CD4-positive, alpha-beta T cell treated with Interleukin-6 for 4 hours (primary cell): ENCODE data around the gene CCBE1.

Source experiments
- DNase-seq: peaks from one replicate; pipeline ENCODE4 v3.0.0-alpha.2; 2020; ENCODE audit warnings: mixed read lengths

Gene CCBE1

GRCh38 chr18:59432803-59433597, 264.2 kb downstream of the CCBE1 start:
- no peak for DNase-seq

DNA sequence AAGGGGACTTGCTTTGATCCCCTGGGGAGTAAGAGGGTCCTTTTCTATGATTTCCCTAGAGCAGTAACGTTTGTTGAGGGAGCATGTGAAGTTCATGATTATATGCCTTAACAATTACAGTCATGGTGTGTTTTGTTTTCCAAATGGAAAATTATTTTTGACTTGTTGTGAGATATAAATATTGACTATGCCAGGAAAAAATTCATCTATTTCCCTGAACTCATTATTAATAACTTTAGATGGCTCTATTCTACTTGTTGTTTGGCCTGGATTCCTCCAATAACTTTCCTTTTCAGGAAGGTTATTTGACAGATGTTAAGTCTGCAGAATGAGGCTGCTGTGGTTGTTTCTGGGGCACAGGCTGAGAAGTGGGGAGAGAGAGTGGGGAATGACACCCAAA, 266.1 kb downstream of the CCBE1 start:
- no peak for DNase-seq

DNA sequence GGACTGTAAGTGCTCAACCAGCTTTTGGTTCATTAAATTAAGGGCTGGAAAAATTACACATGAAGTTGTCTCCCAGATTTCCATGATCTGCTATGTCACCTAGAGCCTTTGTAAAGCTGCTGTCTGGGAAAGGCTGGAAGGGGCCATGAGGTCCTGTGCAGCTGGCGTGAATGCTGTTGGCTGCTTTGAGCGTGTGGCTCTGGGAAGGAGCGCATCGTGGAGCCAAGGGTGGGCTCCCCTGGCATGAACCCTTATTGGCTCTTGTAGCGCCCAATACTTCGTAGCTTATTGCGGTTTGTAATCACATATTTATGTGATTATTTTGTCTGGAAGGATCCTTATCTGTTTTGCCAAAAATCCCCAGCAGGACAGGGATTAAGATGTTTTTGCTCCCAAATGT, 267.6 kb downstream of the CCBE1 start:
- no peak for DNase-seq

- no peak for DNase-seq
Measured at GRCh38 chr18:59428018-59428417, 269.2 kb downstream of the CCBE1 start.

DNA sequence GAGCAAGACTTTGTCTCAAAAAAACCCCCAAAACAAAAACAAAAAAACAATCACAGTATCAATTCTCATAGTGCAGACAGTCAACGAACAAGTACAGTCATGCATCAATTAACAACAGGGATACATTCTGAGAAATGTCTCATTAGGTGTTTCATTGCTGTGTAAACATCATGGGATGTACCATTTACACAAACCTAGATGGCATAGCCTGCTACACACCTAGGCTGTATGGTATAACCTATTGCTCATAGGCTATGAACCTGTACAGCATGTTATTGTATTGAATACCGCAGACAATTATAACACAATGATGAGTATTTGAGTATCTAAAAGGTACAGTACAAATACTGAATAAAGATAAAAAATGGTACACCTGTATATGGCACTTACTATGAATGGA, 270.4 kb downstream of the CCBE1 start:
- no peak for DNase-seq

DNA sequence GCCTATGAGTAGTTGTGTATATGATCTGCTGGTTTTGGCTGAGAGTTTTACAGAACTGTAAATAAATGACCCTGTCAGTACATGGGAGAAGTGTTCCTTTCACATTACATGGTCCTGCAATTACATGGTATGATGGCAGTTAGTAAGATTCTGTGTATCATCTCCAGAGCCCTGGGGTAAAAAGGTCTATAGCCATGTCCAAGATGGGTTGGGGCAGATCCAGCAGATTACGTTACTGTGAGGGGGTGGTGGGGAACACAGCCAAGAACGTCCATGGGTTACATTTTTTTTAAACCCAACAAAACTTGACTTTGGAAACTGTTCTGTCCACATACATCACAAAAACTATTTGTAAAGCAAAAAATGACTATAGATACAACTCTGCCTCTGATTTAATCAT, 274.0 kb downstream of the CCBE1 start:
- no peak for DNase-seq

DNA sequence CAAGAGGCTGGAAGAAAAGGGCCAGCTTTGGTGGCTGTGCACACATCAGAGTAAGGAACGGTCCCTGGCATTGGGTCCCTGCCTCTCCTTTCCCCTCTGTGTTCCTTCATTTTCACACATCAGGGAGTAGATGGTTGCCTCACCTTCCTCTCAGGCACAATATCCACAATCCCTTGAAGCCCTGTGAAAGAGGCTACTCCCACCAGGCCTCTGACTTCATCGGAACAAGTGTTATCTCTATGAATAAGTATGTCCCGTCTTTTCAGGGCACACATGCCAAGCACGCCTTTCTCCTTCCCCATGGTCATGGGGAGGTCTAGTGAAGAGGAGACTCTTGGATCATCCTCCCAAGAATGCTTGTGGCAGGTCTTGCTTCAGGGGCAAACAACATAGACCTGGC, 277.0 kb downstream of the CCBE1 start:
- DNase-seq = no peak

- DNase-seq = no peak
Measured at GRCh38 chr18:59419386-59419785, 277.8 kb downstream of the CCBE1 start.

GRCh38 chr18:59416818-59417217, 280.4 kb downstream of the CCBE1 start:
- no peak for DNase-seq

DNA sequence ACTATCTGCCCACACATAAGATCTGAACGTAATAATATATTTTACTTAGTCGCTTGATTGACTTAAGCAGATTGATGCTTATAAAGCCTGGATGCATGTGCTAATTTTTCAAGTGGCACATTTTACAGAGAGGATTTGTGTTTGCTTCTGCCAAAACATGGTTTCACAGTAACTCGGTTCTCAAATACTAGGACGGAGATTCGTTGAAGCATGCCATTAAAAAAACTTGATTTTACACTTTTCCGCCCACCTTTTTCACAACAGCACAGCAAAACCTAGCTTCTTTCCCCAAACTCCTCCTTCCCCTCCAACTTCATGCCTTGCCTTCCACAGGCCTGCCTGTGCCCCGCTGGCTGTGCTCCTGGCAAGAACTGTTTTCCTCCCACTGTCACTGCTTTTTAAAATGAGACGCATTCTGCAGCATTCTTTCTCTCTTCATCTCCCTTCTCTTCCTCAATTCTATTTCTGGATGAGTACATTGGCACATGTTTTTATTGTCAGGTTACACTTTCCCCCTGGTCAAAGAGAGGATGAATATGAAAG, 283.0 kb downstream of the CCBE1 start:
- no peak for DNase-seq

DNA sequence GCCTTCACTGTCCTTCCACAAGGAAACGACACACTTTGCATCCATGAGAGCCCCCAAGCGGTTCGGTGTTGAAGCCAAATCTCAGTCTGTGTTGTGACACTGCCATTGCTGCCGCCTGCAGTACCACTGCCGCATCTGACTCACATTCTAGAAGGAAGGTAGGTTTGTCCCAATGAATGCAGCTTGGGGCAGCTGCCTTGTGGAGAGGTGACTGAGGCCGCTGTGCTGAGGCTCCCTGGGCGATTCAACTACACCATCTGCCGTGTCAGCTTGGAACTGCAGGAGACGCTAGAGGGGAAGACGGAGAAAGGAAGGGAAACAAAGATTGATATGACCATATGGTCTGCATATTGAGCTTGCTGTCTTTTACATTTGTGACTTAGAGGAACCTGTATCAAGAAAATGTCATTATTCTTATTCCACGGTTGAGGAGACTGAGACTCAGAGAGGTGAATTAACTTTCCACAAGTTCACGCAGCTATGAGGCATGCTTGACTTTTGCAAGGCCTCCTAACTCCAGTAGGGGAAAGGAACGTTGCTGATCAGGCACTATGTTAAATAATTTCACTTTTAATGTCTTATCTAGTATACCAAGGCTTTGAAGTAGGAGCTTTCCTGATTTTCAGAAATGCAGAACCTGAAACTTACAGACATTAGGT, 294.7 kb downstream of the CCBE1 start:
- DNase-seq = peak; percentile 67

GRCh38 chr18:59400407-59400806, 296.8 kb downstream of the CCBE1 start:
- DNase-seq = no peak

DNA sequence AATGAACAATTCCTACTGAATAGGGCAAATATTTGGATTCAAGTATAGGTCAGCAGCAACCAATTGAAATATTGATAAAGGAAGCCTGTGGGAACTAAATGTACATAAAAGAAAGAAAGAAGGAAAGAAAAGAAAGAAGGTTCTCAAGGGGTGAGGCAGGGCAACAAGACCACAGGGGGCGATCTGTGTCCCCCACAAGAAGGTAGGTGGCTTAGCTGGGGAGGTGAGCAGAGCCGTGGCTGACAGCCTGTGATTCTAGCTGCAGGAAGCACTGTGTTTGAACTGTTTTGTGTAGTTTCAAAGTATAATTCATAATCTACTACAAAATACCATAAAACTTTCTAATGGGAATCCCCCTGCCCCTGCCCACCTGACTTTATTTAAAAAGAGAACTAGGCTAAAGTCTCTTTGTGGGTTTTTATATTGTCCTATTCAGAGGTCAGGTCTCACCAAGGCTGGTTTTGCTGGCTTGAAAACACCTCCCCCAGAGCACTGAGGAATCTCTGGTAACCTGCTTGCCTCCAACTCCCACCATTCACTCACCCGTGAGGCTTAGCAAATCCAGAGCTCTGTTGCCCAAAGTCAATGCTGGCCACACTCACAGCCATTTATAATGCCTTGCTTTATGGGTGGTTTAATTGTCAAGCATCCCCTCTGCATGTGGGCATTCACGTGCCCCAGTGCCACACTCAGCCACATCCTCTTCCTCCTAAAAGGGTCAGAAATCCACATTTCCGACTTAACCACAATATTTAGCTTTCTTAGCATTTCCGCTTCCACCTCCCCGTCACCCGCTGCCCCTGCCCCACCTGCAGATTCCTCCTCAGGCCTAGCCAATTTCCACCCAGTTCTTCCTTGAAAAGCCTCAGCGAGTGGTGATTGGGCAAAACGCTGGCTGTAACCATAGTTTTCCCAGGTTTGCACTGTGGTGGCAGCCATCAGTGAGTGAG, 301.7 kb downstream of the CCBE1 start:
- no peak for DNase-seq

- no peak for DNase-seq
Measured at GRCh38 chr18:59393381-59393780, 303.8 kb downstream of the CCBE1 start.

DNA sequence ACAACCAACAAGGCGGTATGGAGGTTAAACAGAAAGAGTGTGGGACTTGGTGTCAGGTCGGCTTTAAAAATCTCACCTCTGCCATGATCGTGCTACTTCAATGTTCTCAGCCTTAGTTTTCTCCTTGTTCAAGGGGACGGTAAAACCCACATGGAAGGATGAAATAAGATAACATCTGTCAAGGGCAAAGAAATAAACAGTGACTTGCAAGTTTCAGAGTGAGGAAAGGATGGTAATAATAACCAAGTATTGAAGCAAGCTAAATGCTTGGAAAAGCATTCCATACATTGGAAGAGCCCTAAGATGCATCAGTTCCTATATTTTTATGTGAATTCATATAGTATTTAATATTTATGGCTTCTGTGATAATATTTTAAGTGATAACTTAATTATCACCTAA, 308.4 kb downstream of the CCBE1 start:
- no peak for DNase-seq

GRCh38 chr18:59387687-59388565, 309.3 kb downstream of the CCBE1 start:
- DNase-seq = no peak

DNA sequence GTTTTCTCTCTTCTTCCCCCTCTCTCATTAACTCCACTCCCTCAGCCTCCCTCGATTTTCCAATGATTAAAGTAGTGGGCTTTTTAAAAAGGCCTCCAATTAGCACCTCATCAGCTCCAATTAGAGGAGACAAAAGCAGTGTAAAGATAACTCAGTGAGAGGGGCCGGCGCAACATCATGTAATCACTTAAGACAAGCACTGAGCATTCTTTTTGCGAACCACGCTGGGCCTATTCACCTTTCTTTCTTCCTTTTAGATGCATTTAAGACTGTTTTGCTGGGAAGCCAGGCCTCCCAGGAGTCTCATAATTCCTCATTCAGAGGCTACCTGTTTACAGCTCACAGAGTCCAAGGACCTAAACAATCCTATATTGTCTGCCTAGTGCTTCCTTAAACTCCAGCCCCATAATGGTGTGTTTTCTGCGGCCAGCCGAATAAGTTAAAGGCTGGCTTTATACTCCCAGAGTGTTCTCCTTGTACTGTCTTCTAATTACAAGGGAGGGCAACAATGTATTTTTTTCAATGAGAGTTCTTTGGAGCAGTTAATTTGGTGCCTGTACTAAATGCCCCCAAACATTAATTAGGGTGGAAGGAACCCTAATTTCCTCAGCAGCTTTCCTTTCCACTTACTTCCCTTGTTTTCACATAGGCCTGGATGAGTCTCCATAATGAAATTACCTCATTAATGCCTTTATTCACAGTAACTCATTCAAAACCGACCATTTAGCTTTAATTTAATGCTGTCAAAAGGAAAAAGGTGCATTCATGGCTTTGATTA, 310.1 kb downstream of the CCBE1 start:
- no peak for DNase-seq

GRCh38 chr18:59385191-59385590, 312.0 kb downstream of the CCBE1 start:
- no peak for DNase-seq

DNA sequence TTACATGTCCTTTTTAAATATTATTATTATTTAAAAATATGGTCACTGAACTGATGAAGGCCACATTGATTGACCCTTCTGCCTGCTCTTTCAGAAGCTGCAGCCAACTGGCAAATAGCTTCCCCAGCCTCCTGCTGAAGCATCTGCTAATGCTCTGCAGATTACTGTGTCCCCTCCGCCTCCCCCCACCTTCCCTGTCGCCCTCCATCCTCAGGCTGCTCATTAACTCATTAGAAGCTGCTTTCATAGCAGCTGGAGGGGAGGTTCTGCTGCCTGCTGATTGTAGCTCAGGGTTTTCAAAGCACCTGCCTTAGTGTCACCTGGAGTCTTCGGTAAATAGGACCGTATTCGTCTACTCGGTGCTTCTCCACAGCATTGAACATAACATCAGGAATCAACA, 313.4 kb downstream of the CCBE1 start:
- no peak for DNase-seq

DNA sequence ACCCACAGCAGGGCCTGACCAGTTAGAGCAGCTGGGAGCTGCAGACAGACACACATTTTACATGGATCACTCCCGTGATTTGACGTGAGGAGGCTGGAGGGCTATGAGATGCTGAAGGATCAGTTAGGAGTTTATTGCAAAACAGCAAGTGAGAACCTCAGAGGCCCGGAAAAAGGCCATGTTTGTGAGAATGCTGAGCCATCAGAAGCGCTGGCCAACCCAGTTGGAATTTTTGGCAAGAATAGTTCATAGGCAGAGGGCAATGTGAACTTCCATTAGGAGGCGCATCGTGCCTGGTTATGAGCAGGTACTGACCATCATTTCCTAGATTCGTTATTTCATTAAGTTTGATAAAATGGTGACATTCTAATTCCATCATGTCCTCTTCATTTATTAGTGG, 314.8 kb downstream of the CCBE1 start:
- no peak for DNase-seq

DNA sequence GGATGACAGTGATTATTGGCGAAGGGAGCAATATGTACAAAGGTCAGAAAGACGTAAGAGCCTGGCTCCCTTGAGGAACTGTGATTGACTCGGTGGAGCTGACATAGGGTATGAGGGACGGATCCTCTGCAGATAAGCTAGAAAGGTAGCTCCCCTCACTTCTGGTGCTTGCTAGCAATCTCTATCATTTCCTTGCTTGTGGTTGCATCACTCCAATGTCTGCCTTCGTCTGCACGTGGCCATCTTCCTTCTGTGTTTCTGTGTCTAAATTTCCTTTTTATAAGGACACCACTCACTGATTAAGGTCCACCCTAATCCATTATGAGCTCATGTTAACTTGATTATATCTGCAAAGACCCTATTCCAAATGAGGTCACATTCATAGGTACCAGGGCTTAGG, 315.3 kb downstream of the CCBE1 start:
- DNase-seq = no peak
